ENCODE results near the gene TTC27. TPM values are rescaled to one million over a fixed set of nuclear protein-coding genes. Genes with fewer than 3 reads are reported as not detected.

TTC27 gene
- total RNA-seq, 2 experiments from 2014 or later, result 25.3 to 27.7 TPM

DNA sequence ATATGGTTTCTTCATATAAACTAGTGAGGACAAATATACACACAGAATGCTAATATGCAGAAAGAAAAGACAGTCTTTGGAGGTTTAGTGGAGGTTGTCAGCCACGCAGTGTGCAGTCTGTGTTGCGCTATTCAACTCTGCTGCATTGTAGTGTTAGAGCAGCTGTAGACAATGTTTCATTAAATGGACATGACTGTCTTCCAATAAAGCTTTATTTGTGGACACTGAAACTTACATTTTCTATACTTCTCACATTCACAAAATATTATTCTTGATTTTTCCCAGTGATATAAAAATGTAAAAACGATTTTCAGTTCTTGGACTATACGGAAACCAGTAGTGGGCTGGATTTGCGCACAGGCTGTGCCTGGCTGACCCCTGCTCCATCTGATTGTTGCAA is 13.3 kb downstream of the TTC27 start:
- DNase-seq (ENCODE audit: low spot score), result no peak
- Histone ChIP-seq H4K20me1 (ENCODE audit: insufficient read depth, low read length) (no peaks in the 10 kb centered on the region), H3K4me1 (ENCODE audit: insufficient read depth, low read length, poor library complexity, severe bottlenecking) (no peaks in the 10 kb centered on the region), H3K79me2 (ENCODE audit: insufficient read depth, low read depth, low read length) (no peaks in the 10 kb centered on the region), H3K4me2 (ENCODE audit: low read length) (no peak overlapping the region), H3K27ac (ENCODE audit: low read depth, low read length, poor library complexity, severe bottlenecking) (no peak overlapping the region), H3K36me3 (ENCODE audit: insufficient read depth, low read length) (peaks cover 87% of the 10 kb centered on the region), H2AFZ (ENCODE audit: low read length) (no peak overlapping the region), H3K9me3 (ENCODE audit: low read length) (no peaks in the 10 kb centered on the region), H3K4me3 (ENCODE audit: low read depth, low read length, poor library complexity, severe bottlenecking) (no peak overlapping the region), H3K9me2 (ENCODE audit: insufficient read depth, low read length) (no peaks in the 10 kb centered on the region)
- CTCF ChIA-PET (ENCODE audit: unreplicated experiment), result no interaction called here
- TF ChIP-seq, protein P1, sequence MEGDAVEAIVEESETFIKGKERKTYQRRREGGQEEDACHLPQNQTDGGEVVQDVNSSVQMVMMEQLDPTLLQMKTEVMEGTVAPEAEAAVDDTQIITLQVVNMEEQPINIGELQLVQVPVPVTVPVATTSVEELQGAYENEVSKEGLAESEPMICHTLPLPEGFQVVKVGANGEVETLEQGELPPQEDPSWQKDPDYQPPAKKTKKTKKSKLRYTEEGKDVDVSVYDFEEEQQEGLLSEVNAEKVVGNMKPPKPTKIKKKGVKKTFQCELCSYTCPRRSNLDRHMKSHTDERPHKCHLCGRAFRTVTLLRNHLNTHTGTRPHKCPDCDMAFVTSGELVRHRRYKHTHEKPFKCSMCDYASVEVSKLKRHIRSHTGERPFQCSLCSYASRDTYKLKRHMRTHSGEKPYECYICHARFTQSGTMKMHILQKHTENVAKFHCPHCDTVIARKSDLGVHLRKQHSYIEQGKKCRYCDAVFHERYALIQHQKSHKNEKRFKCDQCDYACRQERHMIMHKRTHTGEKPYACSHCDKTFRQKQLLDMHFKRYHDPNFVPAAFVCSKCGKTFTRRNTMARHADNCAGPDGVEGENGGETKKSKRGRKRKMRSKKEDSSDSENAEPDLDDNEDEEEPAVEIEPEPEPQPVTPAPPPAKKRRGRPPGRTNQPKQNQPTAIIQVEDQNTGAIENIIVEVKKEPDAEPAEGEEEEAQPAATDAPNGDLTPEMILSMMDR (conservative IDR thresholded peaks at IDR 0.05; ENCODE audit: low read length), result no peak
- no peak for TF ChIP-seq EZH2phosphoT487 (IDR thresholded peaks at IDR 0.05; ENCODE audit: borderline replicate concordance, low read depth, low read length)
- BruUV-seq (replicated peaks), result TSS peak; percentile 68
- intact Hi-C loops (cut with micrococcal nuclease; ENCODE audit: unreplicated experiment), result no loop called here
- POLR2A ChIA-PET, result no interaction called here

DNA sequence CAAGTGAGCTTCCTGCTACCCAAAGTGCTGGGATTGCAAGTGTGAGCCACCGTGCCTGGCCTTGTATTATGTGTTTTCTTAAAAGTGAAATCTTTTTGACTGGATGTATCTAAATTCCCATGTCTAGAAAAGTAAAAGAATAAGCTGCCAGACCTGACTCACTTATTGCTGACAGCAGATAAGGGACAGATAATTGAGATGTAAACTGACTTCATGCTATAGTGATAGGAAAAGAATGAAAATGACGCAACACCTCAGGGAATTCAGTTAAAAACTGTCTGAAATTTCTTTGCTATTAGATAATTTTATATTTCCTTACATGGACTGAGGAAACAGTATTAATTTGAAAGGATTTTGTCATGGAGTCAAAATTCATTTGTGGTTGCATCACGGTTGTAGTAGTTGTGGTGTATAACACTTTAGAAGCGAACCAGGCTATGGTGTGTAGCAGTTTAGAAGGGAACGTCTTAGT is 19.4 kb downstream of the TTC27 start:
- Histone ChIP-seq H3K79me2 (ENCODE audit: insufficient read depth, low read depth, low read length) (no peaks in the 10 kb centered on the region), H3K36me3 (ENCODE audit: insufficient read depth, low read length) (peaks cover 67% of the 10 kb centered on the region), H3K9me3 (ENCODE audit: low read length) (no peaks in the 10 kb centered on the region), H3K9me2 (ENCODE audit: insufficient read depth, low read length) (no peaks in the 10 kb centered on the region), H2AFZ (ENCODE audit: low read length) (no peak overlapping the region), H3K4me3 (ENCODE audit: low read depth, low read length, poor library complexity, severe bottlenecking) (no peak overlapping the region), H3K27ac (ENCODE audit: low read depth, low read length, poor library complexity, severe bottlenecking) (no peak overlapping the region), H4K20me1 (ENCODE audit: insufficient read depth, low read length) (no peaks in the 10 kb centered on the region), H3K4me1 (ENCODE audit: insufficient read depth, low read length, poor library complexity, severe bottlenecking) (no peaks in the 10 kb centered on the region), H3K4me2 (ENCODE audit: low read length) (no peak overlapping the region)
- POLR2A ChIA-PET, result interaction anchor here (0.6 to 1.8 kb wide), 5 partner anchors 8 to 214 kb away, joined by 3 to 6 read pairs (median 4); no protein-coding TSS in a partner anchor
- no peak for DNase-seq (ENCODE audit: low spot score)
- CTCF ChIA-PET (ENCODE audit: unreplicated experiment), result no interaction called here
- BruUV-seq (replicated peaks), result TSS peak; percentile 19
- TF ChIP-seq, protein P1 (conservative IDR thresholded peaks at IDR 0.05; ENCODE audit: low read length), result no peak
- TF ChIP-seq EZH2phosphoT487 (IDR thresholded peaks at IDR 0.05; ENCODE audit: borderline replicate concordance, low read depth, low read length), result no peak
- intact Hi-C loops (cut with micrococcal nuclease; ENCODE audit: unreplicated experiment), result no loop called here

DNA sequence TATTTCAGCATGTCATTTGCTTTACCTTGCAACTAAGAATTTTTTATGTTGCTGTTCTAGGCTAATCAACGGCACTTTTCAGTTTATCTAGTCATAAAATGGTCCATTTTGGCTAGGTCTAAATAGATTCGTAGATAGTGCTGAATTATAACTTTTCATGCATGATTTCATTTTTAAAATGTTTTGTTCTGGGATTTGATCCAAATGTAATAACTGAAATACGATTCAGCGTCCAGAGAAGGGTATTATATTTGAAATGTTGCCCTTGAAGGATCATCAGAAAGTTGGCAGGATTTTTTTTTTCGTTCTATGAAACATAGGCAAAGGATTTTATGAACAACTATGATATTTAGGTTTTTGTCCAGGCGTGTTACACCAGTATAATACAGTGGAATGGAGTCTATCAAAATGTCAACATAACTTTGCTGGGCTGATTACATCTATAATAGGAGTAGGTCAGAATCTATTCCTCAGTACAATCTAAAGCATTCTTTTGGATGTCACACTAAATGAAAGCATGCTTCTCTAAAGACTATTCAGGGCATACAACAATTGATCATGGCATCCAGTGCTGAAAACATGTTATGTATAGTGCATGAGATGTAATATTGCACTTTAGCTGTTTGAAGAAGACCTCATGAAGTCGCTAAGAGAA is 24.8 kb downstream of the TTC27 start:
- H2AFZ ChIP-seq (ENCODE audit: low read length), result no peak overlapping the region
- no peak for DNase-seq (ENCODE audit: low spot score)
- H3K4me2 ChIP-seq (ENCODE audit: low read length), result no peak overlapping the region
- POLR2A ChIA-PET, result interaction anchor here (0.6 kb wide), 1 partner anchor 30 kb away, joined by 3 read pairs; no protein-coding TSS in a partner anchor
- CTCF ChIA-PET (ENCODE audit: unreplicated experiment), result no interaction called here
- BruUV-seq (replicated peaks), result no TSS peak
- H3K9me2 ChIP-seq (ENCODE audit: insufficient read depth, low read length), result no peaks in the 10 kb centered on the region
- H3K4me3 ChIP-seq (ENCODE audit: low read depth, low read length, poor library complexity, severe bottlenecking), result no peak overlapping the region
- no peaks in the 10 kb centered on the region for H3K79me2 ChIP-seq (ENCODE audit: insufficient read depth, low read depth, low read length)
- H3K36me3 ChIP-seq (ENCODE audit: insufficient read depth, low read length), result peaks cover 59% of the 10 kb centered on the region
- no peaks in the 10 kb centered on the region for H3K9me3 ChIP-seq (ENCODE audit: low read length)
- no peak for TF ChIP-seq EZH2phosphoT487 (IDR thresholded peaks at IDR 0.05; ENCODE audit: borderline replicate concordance, low read depth, low read length)
- TF ChIP-seq, protein P1 (conservative IDR thresholded peaks at IDR 0.05; ENCODE audit: low read length), result no peak
- H4K20me1 ChIP-seq (ENCODE audit: insufficient read depth, low read length), result no peaks in the 10 kb centered on the region
- no peak overlapping the region for H3K27ac ChIP-seq (ENCODE audit: low read depth, low read length, poor library complexity, severe bottlenecking)
- no peaks in the 10 kb centered on the region for H3K4me1 ChIP-seq (ENCODE audit: insufficient read depth, low read length, poor library complexity, severe bottlenecking)
- intact Hi-C loops (cut with micrococcal nuclease; ENCODE audit: unreplicated experiment), result no loop called here

Measured in OCI-LY7 (cell line).